ENCODE data around the gene OPTC.

Gene OPTC

DNA sequence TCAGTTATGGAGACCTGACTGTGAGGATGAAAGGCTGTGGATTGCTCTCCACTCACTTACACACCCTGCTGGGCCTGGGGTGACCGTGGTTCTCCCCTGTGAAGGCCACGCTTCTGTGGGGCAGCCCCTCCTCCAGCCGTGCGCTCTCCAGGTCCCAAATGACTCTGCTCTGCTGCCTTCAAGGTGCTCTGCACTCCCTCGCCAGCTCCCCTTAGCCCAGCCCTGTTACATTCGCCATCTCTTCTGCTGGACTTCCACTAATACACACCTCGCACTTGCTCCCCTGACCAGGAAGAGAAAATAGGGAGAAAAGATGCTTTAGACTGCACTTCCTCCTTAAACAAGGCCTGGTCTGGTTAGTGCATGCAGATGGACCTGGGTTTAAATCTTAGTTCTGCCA lies 24.6 kb downstream of the OPTC start:
- H3K4me3 ChIP-seq (ENCODE audit: low read depth in 1 of 2, low read length in 2 of 2): no peak overlapping the region
- no peaks in the 10 kb centered on the region for H3K9me3 ChIP-seq (ENCODE audit: control insufficient read depth in 1 of 2, low read length in 2 of 2)
- peaks cover 11 to 40% of the 10 kb centered on the region in 2 donors for H3K4me1 ChIP-seq (ENCODE audit: control insufficient read depth in 1 of 2, insufficient read depth in 2 of 2, low read length in 2 of 2)
- H3K36me3 ChIP-seq (ENCODE audit: control insufficient read depth in 1 of 2, insufficient read depth in 2 of 2, low read length in 2 of 2): no peaks in the 10 kb centered on the region
- H3K27me3 ChIP-seq (ENCODE audit: low read depth, low read length): no peaks in the 10 kb centered on the region
- no peak overlapping the region for H3K27ac ChIP-seq (ENCODE audit: low read length)

GRCh38 chr1:203519053-203519840 lies 25.3 kb downstream of the OPTC start:
- Histone ChIP-seq H3K4me1 (ENCODE audit: control insufficient read depth in 1 of 2, insufficient read depth in 2 of 2, low read length in 2 of 2) (peaks cover 10 to 43% of the 10 kb centered on the region in 2 donors), H3K4me3 (ENCODE audit: low read depth in 1 of 2, low read length in 2 of 2) (no peak overlapping the region), H3K27me3 (ENCODE audit: low read depth, low read length) (no peaks in the 10 kb centered on the region), H3K27ac (ENCODE audit: low read length) (no peak overlapping the region), H3K36me3 (ENCODE audit: control insufficient read depth in 1 of 2, insufficient read depth in 2 of 2, low read length in 2 of 2) (no peaks in the 10 kb centered on the region), H3K9me3 (ENCODE audit: control insufficient read depth in 1 of 2, low read length in 2 of 2) (no peaks in the 10 kb centered on the region)

GRCh38 chr1:203519896-203520295 lies 25.9 kb downstream of the OPTC start:
- Histone ChIP-seq H3K4me1 (ENCODE audit: control insufficient read depth in 1 of 2, insufficient read depth in 2 of 2, low read length in 2 of 2) (peaks cover 10 to 47% of the 10 kb centered on the region in 2 donors), H3K36me3 (ENCODE audit: control insufficient read depth in 1 of 2, insufficient read depth in 2 of 2, low read length in 2 of 2) (no peaks in the 10 kb centered on the region), H3K9me3 (ENCODE audit: control insufficient read depth in 1 of 2, low read length in 2 of 2) (no peaks in the 10 kb centered on the region), H3K4me3 (ENCODE audit: low read depth in 1 of 2, low read length in 2 of 2) (no peak overlapping the region), H3K27me3 (ENCODE audit: low read depth, low read length) (no peaks in the 10 kb centered on the region), H3K27ac (ENCODE audit: low read length) (no peak overlapping the region)

GRCh38 chr1:203520315-203520714 lies 26.4 kb downstream of the OPTC start:
- Histone ChIP-seq H3K9me3 (ENCODE audit: control insufficient read depth in 1 of 2, low read length in 2 of 2) (no peaks in the 10 kb centered on the region), H3K4me3 (ENCODE audit: low read depth in 1 of 2, low read length in 2 of 2) (no peak overlapping the region), H3K27ac (ENCODE audit: low read length) (no peak overlapping the region), H3K4me1 (ENCODE audit: control insufficient read depth in 1 of 2, insufficient read depth in 2 of 2, low read length in 2 of 2) (peaks cover 10 to 51% of the 10 kb centered on the region in 2 donors), H3K27me3 (ENCODE audit: low read depth, low read length) (no peaks in the 10 kb centered on the region), H3K36me3 (ENCODE audit: control insufficient read depth in 1 of 2, insufficient read depth in 2 of 2, low read length in 2 of 2) (no peaks in the 10 kb centered on the region)

DNA sequence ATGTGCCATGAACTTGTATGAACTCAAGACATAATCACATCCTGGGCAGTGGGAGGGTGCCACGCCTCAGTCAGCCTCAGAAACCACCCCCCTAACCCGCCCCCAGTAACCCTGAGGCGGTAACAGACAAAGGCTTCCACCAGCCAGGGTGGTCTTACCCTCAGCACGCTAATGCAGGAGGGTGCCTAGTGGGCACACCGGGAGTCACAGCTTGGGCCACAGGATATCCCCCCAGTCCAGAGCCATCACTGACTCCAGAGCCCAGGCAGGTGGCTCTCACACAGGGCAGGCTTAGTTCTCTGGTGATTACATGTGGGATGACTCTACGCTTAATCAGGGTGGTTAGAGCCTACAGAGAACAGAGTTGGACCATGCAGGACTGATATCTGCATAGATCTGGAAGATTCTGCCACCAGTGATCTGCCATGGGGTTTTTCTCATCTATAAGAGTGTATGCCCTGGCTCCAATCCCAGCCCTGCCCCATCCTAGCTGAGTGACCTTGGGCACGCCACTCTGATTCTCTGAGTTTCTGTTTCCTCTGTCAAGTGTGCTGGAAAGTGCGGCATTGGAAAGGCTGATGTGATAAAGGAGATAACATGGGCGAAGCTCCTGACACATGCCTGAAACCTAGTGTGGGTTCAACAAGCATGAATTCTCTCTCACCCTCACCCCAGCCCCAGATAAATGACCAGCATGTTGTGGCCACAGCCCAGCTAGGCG lies 27.3 kb downstream of the OPTC start:
- Histone ChIP-seq H3K4me1 (ENCODE audit: control insufficient read depth in 1 of 2, insufficient read depth in 2 of 2, low read length in 2 of 2) (peaks cover 10 to 46% of the 10 kb centered on the region in 2 donors), H3K27ac (ENCODE audit: low read length) (no peak overlapping the region), H3K36me3 (ENCODE audit: control insufficient read depth in 1 of 2, insufficient read depth in 2 of 2, low read length in 2 of 2) (no peaks in the 10 kb centered on the region), H3K4me3 (ENCODE audit: low read depth in 1 of 2, low read length in 2 of 2) (no peak overlapping the region), H3K27me3 (ENCODE audit: low read depth, low read length) (no peaks in the 10 kb centered on the region), H3K9me3 (ENCODE audit: control insufficient read depth in 1 of 2, low read length in 2 of 2) (no peaks in the 10 kb centered on the region)

DNA sequence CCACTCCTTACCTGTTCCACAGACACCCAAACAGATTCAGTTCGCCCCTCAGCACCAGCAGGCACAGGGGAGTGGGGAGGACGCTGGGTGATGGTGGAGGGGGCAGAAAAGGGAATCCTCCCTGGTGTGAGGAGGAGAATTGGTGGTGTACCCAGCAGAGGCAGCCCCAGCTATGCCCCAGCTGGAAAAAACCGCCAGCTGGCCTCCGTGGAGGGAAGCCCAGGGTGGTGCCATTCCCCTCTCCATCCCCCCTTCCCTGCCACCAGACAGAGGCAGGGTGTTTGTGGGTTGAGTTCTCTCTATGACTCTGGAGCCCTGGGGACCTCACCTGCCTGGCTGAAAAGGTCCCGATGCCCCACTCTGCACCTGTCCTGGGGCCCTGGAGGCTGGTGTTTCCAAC lies 27.9 kb downstream of the OPTC start:
- no peak overlapping the region for H3K27ac ChIP-seq (ENCODE audit: low read length)
- no peaks in the 10 kb centered on the region for H3K36me3 ChIP-seq (ENCODE audit: control insufficient read depth in 1 of 2, insufficient read depth in 2 of 2, low read length in 2 of 2)
- no peak overlapping the region for H3K4me3 ChIP-seq (ENCODE audit: low read depth in 1 of 2, low read length in 2 of 2)
- H3K9me3 ChIP-seq (ENCODE audit: control insufficient read depth in 1 of 2, low read length in 2 of 2): no peaks in the 10 kb centered on the region
- H3K4me1 ChIP-seq (ENCODE audit: control insufficient read depth in 1 of 2, insufficient read depth in 2 of 2, low read length in 2 of 2): peaks cover 10 to 40% of the 10 kb centered on the region in 2 donors
- no peaks in the 10 kb centered on the region for H3K27me3 ChIP-seq (ENCODE audit: low read depth, low read length)

DNA sequence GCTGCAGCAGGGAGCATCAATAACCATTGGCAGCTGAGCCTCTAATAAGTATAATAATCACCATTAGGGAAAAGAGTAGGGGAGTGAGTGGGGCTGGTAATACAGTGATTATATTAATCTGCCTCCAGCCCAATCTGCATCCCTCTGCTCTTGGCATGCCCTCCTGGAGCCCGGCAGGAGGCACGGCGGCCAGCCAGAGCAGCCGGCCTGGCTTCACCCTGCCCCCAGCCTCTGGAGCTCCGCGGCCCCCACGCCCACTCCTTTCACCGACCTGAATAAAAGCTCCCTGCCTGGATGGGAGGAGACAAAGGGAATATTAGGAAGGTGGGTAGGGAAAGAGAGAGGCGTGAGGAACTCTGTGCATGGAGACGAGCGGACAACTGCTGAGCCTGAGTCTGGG lies 28.3 kb downstream of the OPTC start:
- H3K4me1 ChIP-seq (ENCODE audit: control insufficient read depth in 1 of 2, insufficient read depth in 2 of 2, low read length in 2 of 2): peaks cover 10 to 40% of the 10 kb centered on the region in 2 donors
- H3K9me3 ChIP-seq (ENCODE audit: control insufficient read depth in 1 of 2, low read length in 2 of 2): no peaks in the 10 kb centered on the region
- no peaks in the 10 kb centered on the region for H3K27me3 ChIP-seq (ENCODE audit: low read depth, low read length)
- H3K27ac ChIP-seq (ENCODE audit: low read length): no peak overlapping the region
- H3K36me3 ChIP-seq (ENCODE audit: control insufficient read depth in 1 of 2, insufficient read depth in 2 of 2, low read length in 2 of 2): no peaks in the 10 kb centered on the region
- H3K4me3 ChIP-seq (ENCODE audit: low read depth in 1 of 2, low read length in 2 of 2): no peak overlapping the region

- Histone ChIP-seq H3K36me3 (ENCODE audit: control insufficient read depth in 1 of 2, insufficient read depth in 2 of 2, low read length in 2 of 2) (no peaks in the 10 kb centered on the region), H3K27ac (ENCODE audit: low read length) (no peak overlapping the region), H3K4me3 (ENCODE audit: low read depth in 1 of 2, low read length in 2 of 2) (no peak overlapping the region), H3K27me3 (ENCODE audit: low read depth, low read length) (no peaks in the 10 kb centered on the region), H3K4me1 (ENCODE audit: control insufficient read depth in 1 of 2, insufficient read depth in 2 of 2, low read length in 2 of 2) (peaks cover 10 to 40% of the 10 kb centered on the region in 2 donors), H3K9me3 (ENCODE audit: control insufficient read depth in 1 of 2, low read length in 2 of 2) (no peaks in the 10 kb centered on the region)
Measured at GRCh38 chr1:203523667-203524066, 29.7 kb downstream of the OPTC start.

- H3K27ac ChIP-seq (ENCODE audit: low read length): peak overlapping the region; percentile 70
Measured at GRCh38 chr1:203524152-203524551, 30.2 kb downstream of the OPTC start.

GRCh38 chr1:203524824-203525223 lies 30.9 kb downstream of the OPTC start:
- Histone ChIP-seq H3K27me3 (ENCODE audit: low read depth, low read length) (no peaks in the 10 kb centered on the region), H3K4me3 (ENCODE audit: low read depth in 1 of 2, low read length in 2 of 2) (no peak overlapping the region), H3K4me1 (ENCODE audit: control insufficient read depth in 1 of 2, insufficient read depth in 2 of 2, low read length in 2 of 2) (peaks cover 10 to 40% of the 10 kb centered on the region in 2 donors), H3K9me3 (ENCODE audit: control insufficient read depth in 1 of 2, low read length in 2 of 2) (no peaks in the 10 kb centered on the region), H3K36me3 (ENCODE audit: control insufficient read depth in 1 of 2, insufficient read depth in 2 of 2, low read length in 2 of 2) (no peaks in the 10 kb centered on the region), H3K27ac (ENCODE audit: low read length) (peak overlapping the region; percentile 70)

More at GRCh38 chr1:203524152-203524551, 30.2 kb downstream of the OPTC start:
- Histone ChIP-seq H3K27me3 (ENCODE audit: low read depth, low read length) (no peaks in the 10 kb centered on the region), H3K4me1 (ENCODE audit: control insufficient read depth in 1 of 2, insufficient read depth in 2 of 2, low read length in 2 of 2) (peaks cover 10 to 40% of the 10 kb centered on the region in 2 donors), H3K9me3 (ENCODE audit: control insufficient read depth in 1 of 2, low read length in 2 of 2) (no peaks in the 10 kb centered on the region), H3K4me3 (ENCODE audit: low read depth in 1 of 2, low read length in 2 of 2) (no peak overlapping the region), H3K36me3 (ENCODE audit: control insufficient read depth in 1 of 2, insufficient read depth in 2 of 2, low read length in 2 of 2) (no peaks in the 10 kb centered on the region)

DNA sequence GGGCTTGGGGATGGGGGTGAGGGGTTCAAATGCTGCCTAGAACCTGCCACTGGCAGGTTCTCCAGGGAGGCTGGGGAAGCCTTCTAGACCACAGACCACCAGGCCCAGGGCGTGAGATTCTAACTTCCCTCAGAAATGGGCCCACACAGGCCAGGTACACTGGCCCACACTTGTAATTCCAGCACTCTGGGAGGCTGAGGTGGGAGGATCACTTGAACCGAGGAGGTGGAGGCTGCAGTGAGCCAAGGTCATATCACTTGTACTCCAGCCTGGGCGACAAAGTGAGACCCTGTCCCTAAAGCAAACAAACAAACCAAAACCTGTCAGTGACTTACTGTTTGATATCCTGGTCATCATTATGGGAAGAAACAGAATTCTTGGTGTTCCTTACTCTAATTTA lies 31.7 kb downstream of the OPTC start:
- no peaks in the 10 kb centered on the region for H3K27me3 ChIP-seq (ENCODE audit: low read depth, low read length)
- H3K36me3 ChIP-seq (ENCODE audit: control insufficient read depth in 1 of 2, insufficient read depth in 2 of 2, low read length in 2 of 2): no peaks in the 10 kb centered on the region
- H3K9me3 ChIP-seq (ENCODE audit: control insufficient read depth in 1 of 2, low read length in 2 of 2): no peaks in the 10 kb centered on the region
- peaks cover 6 to 35% of the 10 kb centered on the region in 2 donors for H3K4me1 ChIP-seq (ENCODE audit: control insufficient read depth in 1 of 2, insufficient read depth in 2 of 2, low read length in 2 of 2)
- no peak overlapping the region for H3K4me3 ChIP-seq (ENCODE audit: low read depth in 1 of 2, low read length in 2 of 2)
- no peak overlapping the region for H3K27ac ChIP-seq (ENCODE audit: low read length)

Data from muscle layer of duodenum (tissue), 2 donors.